CD4-positive, alpha-beta T cell treated with Interleukin-15 for 1 hour (primary cell): ENCODE measurements around the gene ATOH8.
"Not testable (repeated sequence)": the region's sequence is repeated elsewhere in the genome, so short reads cannot be mapped to it uniquely, and the experiment has no call there.

ENCODE experiments used
- DNase-seq: peaks from one replicate; pipeline ENCODE4 v3.0.0-alpha.2; 2020

ATOH8 gene

DNA sequence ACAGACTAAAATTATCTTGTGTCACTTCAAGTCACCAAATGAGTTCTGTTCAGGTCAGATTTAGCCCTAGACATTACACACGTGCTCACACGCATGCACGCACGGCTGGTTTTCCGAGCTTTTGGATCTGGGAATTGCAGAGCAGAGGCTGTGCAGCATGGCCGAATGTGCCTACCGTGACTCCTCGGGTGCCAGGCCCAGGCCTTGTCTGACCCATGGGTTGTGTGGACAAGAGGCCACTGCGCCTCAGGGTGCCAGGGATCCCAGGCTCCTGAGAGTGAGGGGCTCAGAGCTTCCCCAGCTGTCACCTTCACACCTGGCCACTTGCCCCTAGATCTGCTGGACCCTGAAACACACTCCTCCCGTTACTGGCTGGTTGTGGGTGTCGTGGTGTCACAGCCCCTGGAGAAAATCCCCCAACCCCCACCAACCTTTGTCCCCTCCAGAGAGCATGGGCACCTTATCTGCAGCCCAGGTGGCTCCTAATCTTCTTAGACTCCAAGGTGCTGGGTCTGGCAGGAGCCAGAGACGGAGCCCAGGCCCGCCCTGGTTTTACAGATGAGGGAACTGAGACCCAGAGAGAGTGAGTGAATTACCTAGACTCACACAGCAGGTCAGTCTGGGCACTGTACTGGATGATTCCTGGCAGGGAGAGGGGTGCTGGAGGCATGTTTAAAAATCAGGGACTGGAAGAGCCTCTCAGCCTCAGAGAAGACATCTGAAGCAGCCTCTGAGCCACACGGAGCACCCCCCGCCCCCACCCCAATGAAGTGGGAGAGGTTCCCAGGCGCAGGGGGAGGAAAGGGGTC lies 56.8 kb downstream of the ATOH8 start:
- DNase-seq: no peak

DNA sequence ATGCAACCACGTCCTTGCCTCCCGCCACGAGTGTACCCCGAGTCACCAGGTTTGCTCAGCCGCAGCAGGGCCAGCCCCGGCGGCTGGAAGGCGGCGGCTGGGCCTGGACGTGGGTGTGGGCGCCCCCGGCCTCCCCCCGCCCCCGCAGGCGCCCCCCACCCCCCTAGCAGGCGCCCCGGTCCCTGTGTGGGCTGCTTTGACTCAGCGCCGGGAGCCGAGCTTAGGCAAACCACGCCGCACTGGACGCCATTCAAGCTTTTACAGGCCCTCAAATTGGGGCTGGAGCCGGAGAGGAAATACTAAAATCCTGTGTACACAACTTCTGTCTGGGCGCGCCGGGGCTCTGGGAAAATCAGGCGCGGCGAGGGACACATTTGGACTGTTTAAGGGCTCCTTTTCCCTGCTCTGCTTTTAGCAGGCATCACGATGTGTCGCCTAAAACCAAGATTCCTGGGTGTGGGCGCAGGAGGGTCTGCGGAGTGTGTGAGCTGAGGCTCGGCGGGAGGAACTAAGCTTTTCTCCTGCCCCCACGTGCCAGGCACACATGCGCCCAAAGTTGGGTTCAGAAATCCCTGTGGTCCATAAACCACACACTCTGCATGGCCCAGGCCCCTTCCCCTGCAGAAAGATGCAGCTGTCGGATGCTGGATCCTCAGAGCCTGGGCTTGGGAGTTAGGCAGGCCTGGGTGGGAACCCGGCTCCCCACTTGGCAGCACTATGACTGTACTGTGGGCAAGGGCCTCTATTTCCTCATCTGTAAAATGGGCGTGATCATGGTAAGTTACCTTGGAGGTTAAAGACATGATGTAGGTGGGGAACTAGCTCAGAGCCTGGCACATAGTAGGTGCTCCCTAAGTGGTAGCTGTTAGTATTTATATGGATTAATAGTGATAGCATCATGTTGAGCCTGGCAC lies 57.6 kb downstream of the ATOH8 start:
- DNase-seq: no peak

DNA sequence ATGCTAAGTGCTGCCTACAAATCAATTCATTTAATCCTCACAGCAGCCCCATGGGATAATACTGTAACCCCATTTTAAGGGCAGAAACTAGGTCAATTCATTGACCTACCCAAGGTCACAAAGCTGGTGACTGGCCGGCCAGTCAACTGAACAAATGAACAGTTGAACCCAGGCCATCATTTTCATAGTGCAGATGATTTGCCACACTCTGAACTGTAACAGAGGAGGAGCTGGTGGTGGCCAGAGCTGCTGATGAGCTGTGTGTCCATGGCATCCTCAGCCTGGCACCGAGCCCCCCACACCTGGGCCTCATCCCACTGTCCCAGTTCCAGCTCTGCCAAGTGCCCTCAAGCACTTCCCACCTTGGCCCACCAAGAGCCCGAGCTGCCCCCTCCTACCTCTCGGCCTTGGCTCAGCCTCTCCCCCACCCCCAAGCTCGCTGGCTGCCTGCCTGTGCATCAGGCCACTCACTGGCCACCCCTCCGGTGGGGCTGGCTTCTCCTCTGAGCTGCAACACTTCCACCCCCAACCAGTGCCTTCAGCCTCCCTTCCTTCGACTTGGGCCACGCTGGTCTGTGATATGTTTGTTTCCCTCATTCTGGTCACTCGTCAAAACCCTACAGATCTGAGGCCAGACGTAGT lies 58.4 kb downstream of the ATOH8 start:
- DNase-seq: no peak

DNA sequence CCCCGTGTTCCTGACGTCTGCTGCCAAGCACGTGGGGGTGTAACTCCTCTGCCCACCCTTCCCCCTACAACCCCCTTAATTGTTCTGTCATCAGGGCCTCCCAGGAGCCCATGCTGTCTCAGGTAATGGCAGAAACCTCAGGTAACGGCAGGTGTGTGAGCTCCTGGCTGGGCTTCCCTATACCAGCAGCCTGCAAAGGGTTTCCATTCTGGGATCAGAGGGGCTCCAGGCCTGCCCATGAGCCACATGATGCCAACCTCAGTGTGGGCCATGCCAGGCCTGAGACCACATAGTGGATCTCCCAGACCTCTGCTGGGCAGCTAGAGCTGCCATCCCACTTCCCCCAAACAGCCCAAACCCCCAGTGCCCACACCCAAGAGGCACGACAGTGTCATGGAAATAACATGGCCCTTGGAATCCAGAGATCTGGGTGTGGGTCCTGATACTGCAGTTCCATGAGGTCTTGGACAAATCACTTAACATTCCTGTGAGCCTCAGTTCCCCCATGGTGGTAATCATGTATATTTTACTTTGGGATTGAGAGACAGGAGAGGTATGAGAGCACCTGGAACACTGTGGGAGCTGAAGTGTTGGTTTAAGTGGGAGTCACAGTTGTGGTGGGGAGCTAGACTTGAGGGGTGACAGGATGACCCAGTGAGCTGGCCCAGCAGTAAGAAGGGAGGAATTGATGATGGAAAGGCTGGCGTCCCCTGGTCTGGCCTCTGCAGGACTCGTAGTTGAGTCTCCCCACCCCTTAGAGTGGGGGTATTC lies 59.6 kb downstream of the ATOH8 start:
- no peak for DNase-seq

DNA sequence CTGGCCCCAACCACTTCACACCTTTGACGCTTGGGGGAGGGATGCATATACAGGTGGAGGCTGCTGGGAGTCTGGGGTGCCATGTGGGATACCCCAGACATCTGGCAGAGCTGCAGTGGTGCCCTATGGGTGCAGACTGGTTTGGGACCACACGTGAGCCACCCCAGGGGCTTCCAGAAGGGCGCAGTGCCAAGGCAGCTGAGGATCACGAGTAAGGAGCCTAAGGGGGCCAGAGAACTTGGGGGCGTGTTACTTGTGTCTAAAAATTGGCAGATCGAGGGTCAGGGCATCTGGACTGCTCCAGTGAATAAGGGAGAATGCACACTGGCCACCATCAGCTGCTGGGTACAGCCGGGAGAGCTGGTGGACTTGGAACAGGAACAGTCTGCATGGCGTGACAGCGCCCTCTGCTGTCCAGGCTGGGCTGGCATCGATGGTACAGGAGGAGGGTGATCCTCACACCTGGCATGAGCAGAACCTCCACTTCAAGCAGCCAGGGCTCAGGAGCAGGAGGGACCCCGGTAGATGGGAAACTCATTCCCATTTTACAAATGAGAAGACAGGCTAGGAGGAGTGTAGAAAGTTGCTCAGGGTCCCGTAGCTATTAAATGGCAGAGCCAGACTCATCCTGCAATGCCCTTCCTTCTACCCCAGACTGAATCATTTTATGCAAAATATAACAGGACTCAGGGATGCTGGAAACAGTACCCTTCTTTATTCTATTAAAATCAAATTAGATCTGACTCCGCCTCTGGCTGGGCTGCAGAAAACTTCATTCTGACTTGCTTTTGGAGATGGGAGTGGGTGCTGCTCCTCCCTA lies 60.4 kb downstream of the ATOH8 start:
- DNase-seq: peak; percentile 78

DNA sequence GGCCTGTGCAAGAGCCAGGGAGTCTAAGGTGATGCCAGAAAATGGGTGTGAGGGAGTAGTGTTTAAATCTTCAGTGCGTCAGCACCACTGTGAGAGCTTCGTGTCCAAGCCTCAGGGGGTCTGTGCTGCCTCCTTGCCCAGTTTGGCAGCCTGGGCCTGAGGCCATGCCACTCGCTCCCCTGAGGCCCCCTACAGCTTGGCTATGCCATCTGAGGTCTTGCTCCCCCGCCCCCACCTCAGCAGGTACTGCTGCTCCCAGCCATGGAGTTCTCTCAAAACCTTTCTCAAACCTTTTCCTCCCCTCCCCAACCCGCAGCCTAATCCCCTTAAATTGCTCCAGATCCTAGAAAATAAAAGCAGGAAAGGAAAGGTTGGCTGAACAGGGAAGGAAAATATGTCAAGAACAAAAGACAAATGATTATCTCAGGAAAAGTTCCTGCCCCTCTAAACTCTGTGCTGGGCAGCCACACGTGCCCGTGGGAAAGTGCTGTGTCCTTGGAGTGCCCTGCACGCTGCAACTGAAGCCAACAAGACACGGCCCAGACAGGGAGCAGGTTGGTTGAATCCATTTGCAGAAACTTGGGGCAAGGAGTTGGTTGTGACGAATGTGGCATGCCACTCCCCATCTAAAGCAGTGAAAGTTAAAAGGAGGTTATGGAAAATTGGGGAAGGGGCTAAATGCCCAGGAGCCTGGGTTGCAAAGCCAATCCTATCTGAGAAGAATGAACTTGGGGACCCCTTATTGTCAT lies 61.2 kb downstream of the ATOH8 start:
- DNase-seq: no peak

DNA sequence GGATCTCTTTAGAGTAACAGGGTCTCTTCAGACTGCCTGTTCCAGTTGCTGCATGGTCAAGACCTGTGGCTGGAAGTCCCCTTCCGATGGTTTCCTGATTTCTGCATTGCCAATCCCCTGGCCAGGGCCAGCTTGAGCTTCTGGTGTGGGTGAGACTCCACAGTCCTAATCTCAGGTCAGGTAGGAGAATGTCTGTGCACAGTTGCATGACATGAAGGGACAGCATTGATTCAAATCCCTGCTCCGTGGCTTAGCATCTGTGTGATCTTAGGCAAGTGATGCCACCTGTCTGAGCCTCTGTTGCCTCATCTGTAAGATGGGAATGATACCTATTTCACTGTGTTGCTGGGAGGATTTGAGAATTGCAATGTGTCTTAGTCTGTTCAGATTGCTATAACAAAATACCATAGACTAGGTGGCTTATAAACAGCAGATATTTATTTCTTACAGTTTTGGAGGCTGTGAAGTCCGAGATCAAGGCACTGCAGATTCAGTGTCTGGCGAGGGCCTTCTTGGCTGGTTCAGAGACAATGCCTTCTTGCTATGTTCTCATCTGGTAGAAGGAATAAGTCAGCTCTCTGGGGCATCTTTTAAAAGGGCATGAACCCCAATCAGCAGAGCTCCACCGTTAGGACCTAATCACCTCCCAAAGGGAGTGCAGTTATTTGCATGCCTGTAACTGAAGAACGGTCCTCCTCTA lies 66.2 kb downstream of the ATOH8 start:
- no peak for DNase-seq

DNA sequence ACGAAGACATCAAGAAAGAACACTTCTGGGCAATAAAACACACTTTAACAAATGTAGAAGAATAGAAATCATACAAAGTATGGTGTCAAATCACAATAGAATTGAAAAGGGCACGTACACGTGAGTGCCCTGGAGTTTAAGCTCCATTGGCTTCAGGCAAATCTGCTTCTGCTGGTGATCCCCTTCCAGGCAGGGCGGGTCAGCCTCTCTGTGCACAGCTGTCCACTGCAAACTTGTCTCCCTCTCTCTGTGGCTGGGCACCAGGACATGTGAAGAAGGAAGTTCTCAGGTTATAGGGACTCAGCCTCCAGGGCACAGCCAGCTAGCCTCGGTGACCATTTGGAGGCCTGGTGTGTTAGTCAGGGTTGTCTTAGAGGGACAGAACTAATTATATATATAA lies 69.0 kb downstream of the ATOH8 start:
- DNase-seq: no peak

DNA sequence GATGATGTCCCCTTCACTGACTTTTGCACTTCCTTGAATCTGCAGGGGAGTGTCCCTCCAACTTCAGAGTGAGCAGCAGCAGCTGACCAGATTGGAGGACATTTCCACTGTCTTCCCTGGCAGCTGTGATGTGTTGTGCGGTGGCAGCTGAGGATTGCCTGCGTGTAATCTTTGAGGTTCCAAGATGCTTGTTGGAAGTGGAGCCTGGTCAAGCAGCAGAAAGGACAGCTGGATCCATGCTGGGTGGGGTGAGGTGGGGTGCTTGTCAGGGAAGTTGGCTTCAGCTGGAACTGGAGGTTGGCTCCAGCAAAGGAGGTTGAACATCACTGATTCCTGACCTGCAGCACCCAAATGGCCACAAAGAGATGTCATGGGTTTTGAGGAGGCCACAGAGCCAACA lies 70.2 kb downstream of the ATOH8 start:
- no peak for DNase-seq

DNA sequence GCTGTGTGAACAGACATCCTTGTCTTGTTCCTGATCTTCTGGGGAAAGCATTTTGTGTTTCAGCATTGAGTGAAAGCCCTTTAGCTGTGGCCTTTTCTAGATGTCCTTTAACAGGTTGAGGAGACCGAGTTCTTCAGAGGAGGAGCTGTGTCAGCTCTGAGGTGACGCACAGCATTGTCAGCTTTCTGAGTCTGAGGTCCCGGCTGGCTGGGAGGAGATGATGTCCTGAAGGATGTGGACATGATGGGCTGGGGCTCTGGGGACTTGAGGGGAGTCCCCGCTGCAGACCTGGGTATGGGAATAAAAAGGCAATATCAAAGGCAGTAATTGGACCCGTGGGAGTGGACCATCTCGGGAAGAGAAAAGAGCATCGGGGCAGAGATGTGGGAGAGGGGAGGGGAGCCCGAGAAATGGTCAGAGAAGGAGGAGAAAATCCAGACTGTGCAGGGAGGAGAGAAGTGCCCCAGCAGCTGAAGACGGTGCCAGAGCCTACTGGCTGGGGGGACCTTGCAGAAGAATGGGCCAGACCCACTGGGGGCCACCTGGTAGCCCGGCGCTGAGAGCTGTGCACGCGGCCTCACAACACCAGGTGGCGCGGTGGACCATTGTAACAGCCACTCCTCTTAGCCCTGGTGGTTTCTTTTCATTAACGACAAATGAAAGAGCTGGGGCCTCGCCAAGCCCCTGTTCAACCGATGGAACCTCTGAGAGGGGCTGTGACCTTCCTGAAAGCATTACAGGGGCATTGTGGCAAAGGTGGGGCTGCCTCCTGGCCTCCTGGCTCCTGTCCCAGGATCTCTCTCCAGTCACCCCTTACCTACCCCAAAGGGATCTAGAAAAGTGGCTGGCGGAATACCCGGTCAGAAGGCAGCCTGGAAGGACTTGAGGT lies 73.4 kb downstream of the ATOH8 start:
- DNase-seq: peak; percentile 78

DNA sequence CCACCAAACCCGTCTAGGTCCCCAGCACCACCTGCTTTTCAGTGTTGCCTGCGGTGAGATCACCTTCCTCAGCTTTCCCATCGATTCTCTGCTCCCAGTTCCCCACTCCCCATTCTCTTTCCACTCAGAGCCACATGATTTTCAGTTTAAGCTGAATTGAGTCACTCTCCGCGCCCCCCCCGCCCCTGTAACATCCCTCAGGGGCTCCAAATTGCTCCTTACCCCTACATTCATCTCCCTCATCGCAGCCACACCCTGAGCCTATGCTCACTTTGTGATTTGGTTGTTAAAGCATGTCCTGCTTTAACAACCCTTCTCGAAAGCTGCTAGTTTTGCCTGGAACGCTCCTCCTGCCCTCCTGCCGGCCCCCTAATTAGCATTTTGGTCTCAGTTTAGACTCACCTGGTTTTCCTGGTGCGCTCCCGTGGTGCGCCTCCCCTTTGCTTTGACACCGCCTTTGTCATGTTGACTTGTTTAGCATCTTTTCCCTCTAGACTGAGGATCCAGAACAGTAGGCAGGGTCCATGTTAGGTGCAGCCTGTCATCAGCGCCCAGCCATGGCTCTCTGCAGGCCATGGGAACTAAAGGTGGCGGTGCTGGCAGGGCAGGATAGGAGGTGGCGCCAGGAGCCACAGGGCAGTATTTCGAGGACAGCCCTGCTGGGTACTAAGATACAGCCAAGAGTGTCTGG lies 74.2 kb downstream of the ATOH8 start:
- no peak for DNase-seq

DNA sequence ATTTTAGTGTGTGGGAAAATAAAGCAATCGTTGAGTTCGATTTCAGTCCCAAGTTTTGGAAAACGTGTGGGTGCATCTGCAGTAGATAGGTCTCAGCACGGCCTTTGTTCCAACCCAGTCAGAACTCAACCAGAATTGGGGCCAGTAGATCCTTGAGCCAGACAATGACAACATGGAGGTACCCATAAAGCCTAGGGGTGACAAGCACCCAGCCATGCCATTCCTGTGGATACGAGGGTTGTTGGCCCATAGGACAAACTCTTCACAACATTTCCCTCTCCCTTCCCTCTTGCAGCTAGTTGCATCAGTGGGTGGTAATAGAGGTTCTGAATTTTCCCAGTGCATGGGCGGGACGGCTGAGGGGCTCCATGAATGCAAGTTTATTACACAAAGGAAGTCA lies 74.9 kb downstream of the ATOH8 start:
- DNase-seq: no peak

DNA sequence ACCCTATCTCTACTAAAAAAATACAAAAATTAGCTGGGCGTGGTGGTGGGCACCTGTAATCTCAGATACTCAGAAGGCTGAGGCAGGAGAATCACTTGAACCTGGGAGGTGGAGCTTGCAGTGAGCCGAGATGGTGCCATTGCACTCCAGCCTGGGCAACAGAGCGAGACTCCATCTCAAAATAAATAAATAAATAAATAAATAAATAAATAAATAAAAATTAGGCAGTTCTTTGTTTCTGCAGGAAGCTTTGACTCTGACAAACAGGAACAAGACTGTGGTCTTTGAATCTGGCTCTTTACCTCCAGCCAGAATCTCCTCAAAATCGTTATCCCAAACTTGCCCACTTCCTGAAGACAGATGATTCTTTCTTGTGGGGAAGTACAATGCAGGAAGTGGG lies 75.6 kb downstream of the ATOH8 start:
- not testable (repeated sequence) for DNase-seq

DNA sequence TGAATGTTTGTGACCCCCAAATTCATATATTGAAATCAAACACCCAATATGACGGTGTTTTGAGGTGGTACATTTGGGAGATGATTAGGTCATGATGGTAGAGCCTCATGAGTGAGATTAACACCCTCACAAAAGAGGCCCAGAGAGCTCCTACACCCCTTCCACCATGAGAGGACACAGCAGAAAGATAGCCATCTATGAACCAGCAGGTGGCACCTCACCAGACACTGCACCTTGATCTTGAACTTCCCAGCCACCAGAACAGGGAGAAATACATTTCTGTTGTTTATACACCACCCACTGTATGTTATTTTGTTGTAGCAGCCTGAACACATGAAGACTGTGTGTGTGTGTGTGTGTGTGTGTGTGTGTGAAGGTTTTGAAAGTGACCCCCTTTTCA lies 76.9 kb downstream of the ATOH8 start:
- DNase-seq: peak; percentile 29

DNA sequence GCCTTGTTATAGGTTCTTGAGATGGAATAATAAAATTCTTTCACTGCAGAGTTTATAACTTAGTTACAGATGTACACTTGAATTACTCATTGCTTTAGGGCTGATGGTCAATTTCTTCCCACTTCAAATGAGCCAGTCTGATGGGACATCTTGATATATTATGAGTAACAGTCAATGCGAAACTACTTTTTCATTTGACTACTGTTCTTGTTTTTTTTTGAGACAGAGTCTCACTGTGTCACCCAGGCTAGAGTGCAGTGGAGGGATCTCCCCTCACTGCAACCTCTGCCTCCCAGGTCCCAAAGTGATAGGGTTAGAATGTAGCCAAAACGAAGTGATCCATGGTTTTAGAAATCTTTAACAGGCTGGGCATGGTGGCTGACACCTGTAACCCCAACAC lies 77.9 kb downstream of the ATOH8 start:
- DNase-seq: no peak

DNA sequence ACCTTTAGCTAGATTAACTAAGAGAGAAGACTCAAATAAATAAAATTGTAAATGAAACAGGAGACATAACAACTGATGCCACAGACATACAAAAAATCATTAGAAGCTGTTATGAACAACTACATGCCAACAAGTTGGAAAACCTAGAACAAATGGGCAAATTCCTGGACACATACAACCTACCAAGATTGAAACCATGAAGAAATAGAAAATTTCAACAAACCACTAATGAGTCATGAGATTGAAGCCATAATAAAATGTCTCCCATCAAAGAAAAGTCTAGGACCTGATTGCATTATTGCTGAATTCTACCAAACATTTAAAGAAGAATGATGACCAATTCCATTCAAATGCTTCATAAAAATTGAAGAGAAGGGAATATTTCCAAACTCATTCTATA lies 80.7 kb downstream of the ATOH8 start:
- DNase-seq: no peak
